Measurements from ENCODE around the gene FAM221B.

Gene FAM221B, protein sequence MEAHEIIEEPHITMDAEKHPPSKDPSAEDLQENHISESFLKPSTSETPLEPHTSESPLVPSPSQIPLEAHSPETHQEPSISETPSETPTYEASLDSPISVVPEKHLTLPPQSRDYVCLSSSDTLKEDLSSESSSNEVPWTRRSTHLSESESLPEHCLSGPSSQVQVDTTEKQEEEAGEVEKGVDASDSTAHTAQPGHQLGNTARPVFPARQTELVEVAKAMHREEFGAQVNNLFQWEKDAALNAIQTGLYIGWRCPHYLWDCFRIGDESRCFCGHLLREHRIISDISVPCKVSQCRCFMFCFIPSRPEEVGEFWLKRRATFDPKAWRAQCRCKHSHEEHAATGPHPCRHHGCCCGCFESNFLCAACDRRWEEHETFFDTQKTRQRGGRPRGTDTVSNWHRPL

GRCh38 chr9:35828716-35829083 is at the start of gene FAM221B:
TSS of gene FAM221B (minus strand) at chr9:35828732. CDS start at chr9:35826161, 2,571 bp downstream.
- H3K4me3 ChIP-seq (ENCODE audit: low read length), result peak within 1 kb of the TSS; percentile 82
- no peak for TF ChIP-seq CTCF (conservative IDR thresholded peaks at IDR 0.05; ENCODE audit: low read depth, low read length)
- DNase-seq (ENCODE audit: low read depth), result no peak

- no peak for DNase-seq (ENCODE audit: low read depth)
- H3K4me3 ChIP-seq (ENCODE audit: low read length), result no peak overlapping the region
- no peak for TF ChIP-seq CTCF (conservative IDR thresholded peaks at IDR 0.05; ENCODE audit: low read depth, low read length)
Observed at GRCh38 chr9:35872505-35872904, 44.0 kb upstream of the FAM221B start.

DNA sequence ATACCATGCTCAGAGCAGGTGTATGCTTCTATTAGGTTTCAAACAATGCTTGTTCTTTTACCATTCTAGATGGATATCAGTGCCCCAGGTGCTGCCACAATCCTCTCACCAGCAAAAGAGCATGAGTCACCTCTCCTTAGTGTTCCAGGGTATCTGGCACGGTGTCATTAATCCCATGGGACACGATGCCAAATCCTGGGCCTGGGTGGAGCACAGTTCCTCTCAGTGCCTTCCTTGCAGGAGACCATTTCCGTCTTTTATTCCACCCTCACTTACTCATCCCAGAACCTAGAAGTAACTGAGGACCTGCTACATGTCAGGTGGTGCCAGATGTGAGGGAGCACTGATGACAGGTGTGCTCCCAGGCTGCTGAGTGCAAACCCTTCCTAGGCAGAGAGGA is 43.0 kb upstream of the FAM221B start:
- DNase-seq (ENCODE audit: low read depth), result peak; percentile 31
- TF ChIP-seq CTCF (conservative IDR thresholded peaks at IDR 0.05; ENCODE audit: low read depth, low read length), result no peak
- H3K4me3 ChIP-seq (ENCODE audit: low read length), result no peak overlapping the region

DNA sequence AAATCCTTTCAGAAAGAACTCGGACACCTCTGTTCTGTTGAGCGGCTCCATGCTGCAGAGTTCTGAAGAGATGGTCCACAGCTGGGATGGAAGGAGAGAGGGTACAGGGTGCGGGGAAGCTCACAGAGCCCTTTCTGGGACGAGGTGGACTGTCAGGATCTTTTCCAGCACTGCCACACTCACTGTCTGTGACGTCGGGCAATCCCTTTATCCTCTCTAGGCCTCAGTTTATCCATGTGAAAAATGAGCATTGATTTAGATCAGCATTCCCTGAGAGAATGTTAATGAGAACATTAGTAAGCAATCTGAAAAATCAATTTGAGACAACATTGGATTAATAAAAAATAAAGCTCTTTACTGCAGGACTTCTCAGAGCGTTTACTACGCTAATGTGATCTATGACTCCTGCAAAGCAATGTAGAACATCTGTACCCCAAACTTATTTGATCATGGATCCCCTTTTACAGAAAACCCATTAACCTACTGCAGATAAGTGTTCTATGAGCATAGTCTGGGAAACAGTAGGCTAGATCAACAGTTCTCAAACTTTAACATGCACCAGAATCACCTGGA is 41.9 kb upstream of the FAM221B start, which contains the start of gene OR13J1:
OR13J1 (minus strand) TSS at position 51 of the 573 bp plus-strand sequence; CDS start at position 51, 0 bp downstream.
- H3K4me3 ChIP-seq (ENCODE audit: low read length), result no peak within 1 kb of the TSS
- no peak for TF ChIP-seq CTCF (conservative IDR thresholded peaks at IDR 0.05; ENCODE audit: low read depth, low read length)
- no peak for DNase-seq (ENCODE audit: low read depth)

DNA sequence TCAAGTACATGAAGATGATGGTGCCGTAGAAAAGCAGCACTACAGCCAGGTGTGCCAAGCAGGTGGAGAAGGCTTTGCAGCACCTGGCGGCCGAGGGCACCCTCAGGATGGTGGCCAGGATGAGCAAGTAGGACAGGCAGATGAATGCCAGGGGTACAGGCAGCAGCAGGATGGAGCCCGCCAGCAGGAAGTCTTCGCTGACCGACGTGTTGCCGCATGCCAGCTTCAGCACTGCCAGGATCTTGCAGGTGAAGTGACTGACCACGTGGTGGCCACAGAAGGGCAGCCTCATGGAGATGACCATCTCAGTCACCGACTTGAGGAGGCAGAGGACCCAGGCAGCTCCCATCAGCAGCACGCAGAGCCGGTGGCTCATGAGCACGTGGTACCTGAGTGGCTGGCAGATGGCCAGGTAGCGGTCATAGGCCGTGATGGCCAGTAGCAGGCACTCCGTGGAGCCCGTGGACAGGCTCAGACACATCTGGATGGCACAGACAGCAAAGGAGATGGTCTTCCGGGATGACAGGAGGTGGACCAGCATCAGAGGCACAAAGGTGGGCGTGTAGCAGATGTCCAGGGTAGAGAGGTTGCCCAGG is 41.2 kb upstream of the FAM221B start:
- no peak for TF ChIP-seq CTCF (conservative IDR thresholded peaks at IDR 0.05; ENCODE audit: low read depth, low read length)
- no peak for DNase-seq (ENCODE audit: low read depth)
- H3K4me3 ChIP-seq (ENCODE audit: low read length), result no peak overlapping the region

DNA sequence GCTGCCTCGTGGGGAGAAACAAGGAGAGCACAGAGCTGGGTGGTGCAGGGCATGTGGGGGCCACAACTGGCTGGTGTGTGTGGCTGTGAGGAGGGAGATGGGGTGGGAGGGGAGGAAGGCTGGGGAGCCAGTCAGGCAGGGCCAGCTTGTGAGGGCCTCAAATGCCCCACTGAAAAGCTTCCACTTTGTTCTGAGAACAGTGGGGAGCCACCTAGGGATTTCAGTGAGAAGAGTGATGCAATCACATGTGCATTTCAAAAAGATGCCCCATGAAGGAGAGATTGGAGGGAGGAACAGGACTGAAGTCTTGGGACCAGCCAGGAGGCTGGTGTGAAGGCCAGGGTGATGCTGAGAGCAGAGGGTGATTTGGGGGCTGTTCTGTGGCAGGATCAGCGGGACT is 40.4 kb upstream of the FAM221B start:
- no peak for TF ChIP-seq CTCF (conservative IDR thresholded peaks at IDR 0.05; ENCODE audit: low read depth, low read length)
- no peak for DNase-seq (ENCODE audit: low read depth)
- no peak overlapping the region for H3K4me3 ChIP-seq (ENCODE audit: low read length)

Measured in retinal pigment epithelial cell (primary cell).